Ovary (tissue), 9 donors: Measurements from ENCODE around the gene SFXN5. TPM values are rescaled to one million over a fixed set of nuclear protein-coding genes. Genes with fewer than 3 reads are reported as not detected.

Experiments used
- DNase-seq, 5 donors: peaks; one replicate each; pipeline ENCODE4 v3.0.0-alpha.2; 2019 to 2020
- H3K27ac ChIP-seq, 2 donors: fragments of 200-600 bp; one replicate each; pipeline versions ENCODE4 v1.5.1 to v1.8.0; 2019 to 2022
- H3K27me3 ChIP-seq: fragments of 200-600 bp; one replicate; pipeline ENCODE4 v1.8.0; 2022
- H3K36me3 ChIP-seq: fragments of 200-600 bp; sonication (generic); one replicate; pipeline ENCODE4 v1.5.1; 2019
- H3K4me1 ChIP-seq: one replicate; pipeline ENCODE4 v1.8.1; 2013; ENCODE audit warnings: mild to moderate bottlenecking, moderate library complexity; ENCODE audit not compliant: insufficient read depth
- H3K4me3 ChIP-seq: fragments of 200-600 bp; sonication (generic); one replicate; pipeline ENCODE4 v1.5.1; 2017
- H3K9me3 ChIP-seq, 2 donors: fragments of 200-600 bp in 1 of 2; sonication (generic) in 1 of 2; one replicate each; pipeline versions ENCODE4 v1.5.1 to v1.8.1; 2013 to 2019; ENCODE audit warnings: mild to moderate bottlenecking in 1 of 2, moderate library complexity in 1 of 2
- CTCF ChIP-seq, 3 donors: fragments of 450-650 bp in 2 of 3; fragments of 200-600 bp in 1 of 3; IDR thresholded peaks; one replicate each; pipeline versions ENCODE4 v1.5.1 to v1.8.0; 2016 to 2022; ENCODE audit warnings: antibody characterized with exemption in 3 of 3, mild to moderate bottlenecking in 1 of 3
- EP300 ChIP-seq: sonication (generic); formaldehyde crosslinking; IDR thresholded peaks from one replicate; pipeline ENCODE4 v1.6.1; 2017; ENCODE audit warnings: antibody characterized with exemption
- POLR2A ChIP-seq: fragments of 450-650 bp; IDR thresholded peaks from one replicate; pipeline ENCODE4 v1.6.1; 2017; ENCODE audit warnings: antibody characterized with exemption, mild to moderate bottlenecking, moderate library complexity
- WGBS, 3 donors: extraction: QIAGEN DNeasy Blood & Tissue Kit in 1 of 3; methylation state at CpG; one replicate each; pipeline versions ENCODE4 v1.1.5 to v1.1.7; 2013 to 2017; 5-methylcytosine and 5-hydroxymethylcytosine counted together
- intact Hi-C, 4 donors: fragments of 100-400 bp; cut with DNase I; formaldehyde crosslinking; loops; one replicate each; pipeline versions ENCODE4 v1.11.0 to v1.15.1; 2022 to 2023
- polyA plus RNA-seq, 2 donors: library from polyadenylated mRNA; stranded (reverse); fragments of 200-250 nt in 1 of 2; fragments of 350-450 nt in 1 of 2; fragmentation: Illumina TruSeq in 1 of 2; extraction: RNeasy Lipid Tissue Mini Kit (QIAGEN cat#74804) in 1 of 2; gene quantifications; one replicate each; pipeline ENCODE4 v1.2.3, GENCODE V29; 2013 to 2014
- total RNA-seq, 7 donors: library from RNA; depleted of rRNA in 2 of 7; stranded (reverse); fragments of >200 nt in 2 of 7; fragmentation: NEBNext Ultra II Directional in 3 of 7; extraction: Animal tissue kit (Norgen Biotek cat#: 25700) in 3 of 7; gene quantifications; one replicate each; pipeline versions ENCODE4 v1.1.0 to v1.2.4, GENCODE V29; 2016 to 2023
- donor health status: DM: no; HTN: no; CAD: no; lungs with moderate emphysema.
- donor health status: DM: no; HTN: no; CAD: no.
- donor health status: Bipolar disorder and iron deficiency.
- donor health status: DM: yes; HTN: yes; CAD: no.
- donor health status: DM: no; HTN: no; CAD: no.
- donor health status: DM: yes; HTN: yes; CAD: no.

Gene SFXN5
- total and polyA plus RNA-seq, 9 donors: 4.3 to 19.3 (median 11.6) TPM

- H3K27me3 ChIP-seq: no peaks in the 10 kb centered on the region
- no peaks in the 10 kb centered on the region for H3K36me3 ChIP-seq
- H3K4me3 ChIP-seq: no peak overlapping the region
- intact Hi-C loops: loop anchor here in 3 of 4 donors (5.0 to 10.0 kb wide), 3 partner anchors 74 to 194 kb away; no protein-coding TSS in a partner anchor
- no peaks in the 10 kb centered on the region for H3K4me1 ChIP-seq
- no peak overlapping the region for H3K27ac ChIP-seq
- 92 to 94% (median 93%) methylated on average over 9 to 14 of the region's 14 CpGs for WGBS, 3 donors
- TF ChIP-seq CTCF (IDR thresholded peaks at IDR 0.05) (no peak), EP300 (no peak), POLR2A (no peak)
- no peaks in the 10 kb centered on the region for H3K9me3 ChIP-seq
- DNase-seq: no peak
These were observed 17.2 kb upstream of the SFXN5 start for GRCh38 chr2:73088703-73089102.

- Histone ChIP-seq H3K4me1 (no peaks in the 10 kb centered on the region), H3K27ac (no peak overlapping the region), H3K36me3 (no peaks in the 10 kb centered on the region), H3K4me3 (no peak overlapping the region), H3K27me3 (no peaks in the 10 kb centered on the region), H3K9me3 (no peaks in the 10 kb centered on the region)
- TF ChIP-seq EP300 (no peak), CTCF (IDR thresholded peaks at IDR 0.05) (no peak)
- WGBS, 3 donors: 86 to 89% (median 88%) methylated on average over 12 of the region's 12 CpGs
- intact Hi-C loops: loop anchor here in 3 of 4 donors (5.0 to 10.0 kb wide), 3 partner anchors 74 to 193 kb away; no protein-coding TSS in a partner anchor
- DNase-seq: no peak
These were observed 16.7 kb upstream of the SFXN5 start for GRCh38 chr2:73088211-73088610.

- H3K9me3 ChIP-seq: no peaks in the 10 kb centered on the region
- intact Hi-C loops: loop anchor here (2.0 to 10.0 kb wide), 4 partner anchors 69 to 193 kb away; no protein-coding TSS in a partner anchor
- no peaks in the 10 kb centered on the region for H3K36me3 ChIP-seq
- DNase-seq: no peak
- 76 to 80% (median 78%) methylated on average over 4 of the region's 4 CpGs for WGBS, 3 donors
- no peak overlapping the region for H3K4me3 ChIP-seq
- TF ChIP-seq POLR2A (no peak), EP300 (no peak), CTCF (IDR thresholded peaks at IDR 0.05) (no peak)
- H3K27ac ChIP-seq: no peak overlapping the region
- H3K27me3 ChIP-seq: no peaks in the 10 kb centered on the region
- H3K4me1 ChIP-seq: no peaks in the 10 kb centered on the region
These were observed 15.8 kb upstream of the SFXN5 start for GRCh38 chr2:73087311-73087710.

GRCh38 chr2:73085691-73086090 lies 14.2 kb upstream of the SFXN5 start:
- Histone ChIP-seq H3K36me3 (no peaks in the 10 kb centered on the region), H3K4me1 (no peaks in the 10 kb centered on the region), H3K27ac (no peak overlapping the region), H3K9me3 (no peaks in the 10 kb centered on the region), H3K27me3 (no peaks in the 10 kb centered on the region), H3K4me3 (no peak overlapping the region)
- peak; percentile 67 to 87 (median 82) for DNase-seq
- WGBS, 3 donors: 18 to 21% (median 19%) methylated on average over 6 of the region's 6 CpGs
- peak; percentile 56 to 64 (median 58) for TF ChIP-seq CTCF (IDR thresholded peaks at IDR 0.05)
- no peak for TF ChIP-seq EP300
- intact Hi-C loops: loop anchor here (2.0 to 10.0 kb wide), 4 partner anchors 71 to 191 kb away; no protein-coding TSS in a partner anchor
